Fibroblast of skin of right quadriceps (primary cell): ENCODE results near the gene PHLDA1.
A peak's percentile ranks its signal among the peaks of the same experiment; 100 is the strongest.
"Not testable (repeated sequence)": the region's sequence is repeated elsewhere in the genome, so short reads cannot be mapped to it uniquely, and the experiment has no call there.

ENCODE experiments used
- DNase-seq: peaks from one replicate; pipeline ENCODE4 v3.0.0-alpha.2; 2013

The PHLDA1 gene

DNA sequence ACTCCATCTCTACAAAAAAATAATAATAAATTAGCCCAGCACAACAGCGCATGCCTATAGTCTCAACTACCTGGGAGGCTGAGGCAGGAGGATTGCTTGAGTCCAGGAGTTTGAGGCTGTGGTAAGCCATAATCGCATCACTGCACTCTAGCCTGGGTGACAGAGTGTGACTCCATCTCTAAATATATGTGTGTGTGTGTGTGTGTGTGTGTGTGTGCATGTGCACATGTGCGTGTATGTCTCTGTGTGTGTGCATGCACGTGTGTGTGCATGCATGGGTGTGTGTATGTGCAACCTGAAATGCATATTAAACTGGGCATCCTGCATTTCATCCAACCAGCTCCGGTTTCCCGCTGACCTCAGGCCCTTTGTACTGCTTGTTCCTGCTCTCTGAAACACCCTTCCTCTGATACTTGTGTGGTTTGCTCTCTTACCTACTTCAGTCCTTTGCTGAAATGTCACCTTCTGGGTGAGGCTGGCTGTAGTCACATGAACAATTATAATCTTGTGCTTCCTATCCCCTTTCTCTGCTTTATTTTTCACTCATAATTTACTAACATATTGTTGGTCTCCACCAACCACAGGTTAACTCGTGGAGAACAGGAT lies 46.9 kb downstream of the PHLDA1 start:
- DNase-seq, result no peak

DNA sequence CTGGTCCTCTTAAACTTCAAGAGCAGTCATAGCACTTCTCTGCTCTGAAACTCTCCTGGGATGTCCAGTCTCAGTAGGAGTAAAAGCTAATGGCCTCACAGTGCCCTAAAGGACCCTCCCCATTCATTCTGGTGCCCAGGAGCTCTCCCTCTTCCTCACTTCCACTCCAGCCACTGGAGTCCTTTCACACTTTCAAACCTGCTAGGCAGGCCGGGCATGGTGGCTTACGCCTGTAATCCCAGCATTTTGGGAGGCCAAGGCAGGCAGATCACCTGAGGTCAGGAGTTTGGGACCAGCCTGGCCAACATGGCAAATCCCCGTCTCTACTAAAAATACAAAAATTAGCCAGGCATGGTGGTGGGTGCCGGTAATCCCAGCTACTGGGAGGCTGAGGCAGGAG lies 47.7 kb downstream of the PHLDA1 start:
- not testable (repeated sequence) for DNase-seq

- no peak for DNase-seq
Observed at GRCh38 chr12:75982979-75983660, 48.5 kb downstream of the PHLDA1 start.

GRCh38 chr12:75982169-75982564 lies 49.4 kb downstream of the PHLDA1 start:
- DNase-seq, result no peak

DNA sequence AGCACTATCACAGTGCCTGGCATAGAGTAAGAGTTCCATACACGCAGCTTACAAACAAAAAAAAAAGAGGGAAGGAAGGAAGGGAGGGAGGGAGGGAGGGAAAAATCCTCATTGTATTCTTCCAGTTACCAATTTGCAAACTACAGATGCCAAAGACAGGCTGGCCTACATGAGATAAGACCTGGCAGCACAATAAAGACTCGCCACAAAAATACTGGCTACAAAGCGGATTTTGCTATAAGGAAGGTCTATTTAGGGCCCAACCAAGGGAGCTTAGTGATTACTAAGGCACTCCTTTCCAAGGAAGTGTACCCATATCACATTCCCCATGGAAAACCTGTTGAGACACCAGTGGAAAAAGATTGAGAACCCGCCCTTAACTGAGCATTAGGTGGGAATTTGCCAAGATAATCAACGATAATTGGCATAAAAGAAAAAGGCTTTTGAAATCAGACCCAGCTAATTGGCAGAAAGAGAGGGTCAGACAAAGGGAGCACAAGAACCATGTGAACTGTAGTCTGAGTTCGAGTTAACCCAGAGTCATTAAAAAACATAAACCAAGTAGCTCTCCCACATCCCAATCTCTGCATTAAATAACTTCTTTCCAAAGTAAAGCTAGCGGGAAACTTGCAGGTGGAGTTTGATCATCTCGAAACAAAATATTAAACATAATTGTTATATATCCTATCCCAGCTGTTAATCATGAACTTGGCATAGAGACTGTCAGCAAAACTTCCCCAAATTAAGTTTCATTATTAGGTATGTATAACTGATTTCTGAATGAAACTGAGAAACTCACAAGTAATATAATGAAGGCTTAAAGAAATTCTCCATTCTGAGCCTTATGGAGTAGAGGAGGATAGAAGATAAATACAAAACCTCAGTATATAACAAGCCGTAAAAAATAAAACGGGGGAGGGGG lies 50.1 kb downstream of the PHLDA1 start:
- no peak for DNase-seq

GRCh38 chr12:75979181-75979580 lies 52.4 kb downstream of the PHLDA1 start:
- DNase-seq, result peak; percentile 70

DNA sequence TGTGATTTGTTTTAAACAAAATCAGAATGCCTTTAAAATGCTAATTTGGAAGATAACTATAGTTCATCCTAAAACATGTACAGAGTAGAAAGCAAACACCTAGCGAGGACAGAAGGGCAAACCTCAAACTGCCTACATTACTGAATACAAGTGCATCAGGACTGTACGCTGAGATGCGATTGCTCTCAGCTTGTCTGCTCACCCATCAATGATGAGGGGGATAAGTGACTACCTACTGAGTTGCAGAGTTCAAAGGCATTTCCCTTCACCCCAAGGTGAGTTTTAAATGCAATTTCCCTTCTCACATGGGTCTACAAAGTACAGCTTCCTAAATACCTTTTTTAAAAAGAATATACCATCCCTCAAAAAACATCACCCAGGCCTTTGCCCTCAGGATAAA lies 52.9 kb downstream of the PHLDA1 start:
- no peak for DNase-seq

DNA sequence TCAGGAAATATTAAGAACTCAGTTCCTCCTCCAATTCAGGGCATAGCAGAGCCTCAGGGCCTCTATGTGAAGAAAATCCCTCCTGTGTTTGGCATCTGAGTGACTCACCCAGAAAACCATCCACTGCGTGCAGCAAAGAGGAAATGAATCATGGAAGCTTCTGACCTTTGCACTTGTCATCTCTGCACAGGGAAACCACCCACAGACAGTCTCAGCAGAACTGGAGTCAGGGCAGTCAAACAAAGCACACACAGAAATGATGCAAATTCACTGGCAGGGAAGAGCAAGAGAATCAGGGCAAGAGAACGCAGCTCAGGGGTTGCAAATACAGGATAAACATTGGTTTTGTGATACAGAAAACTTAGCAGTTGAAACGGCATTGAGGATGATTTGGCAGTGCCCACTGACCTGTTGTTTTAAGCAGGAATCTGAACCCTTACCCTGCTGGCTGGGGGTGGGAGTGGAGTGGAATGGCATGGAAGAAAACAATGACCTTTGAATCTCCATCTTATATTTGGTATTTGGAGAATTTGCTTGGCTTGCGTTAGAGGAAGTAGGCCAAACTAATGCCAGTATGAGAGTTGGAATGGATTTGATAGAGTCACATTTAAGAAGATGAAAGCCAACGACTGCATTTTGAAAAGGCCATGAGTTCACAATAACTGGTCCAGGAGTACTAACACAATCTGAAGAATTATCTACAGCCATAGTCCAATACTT lies 53.5 kb downstream of the PHLDA1 start:
- peak; percentile 100 for DNase-seq

DNA sequence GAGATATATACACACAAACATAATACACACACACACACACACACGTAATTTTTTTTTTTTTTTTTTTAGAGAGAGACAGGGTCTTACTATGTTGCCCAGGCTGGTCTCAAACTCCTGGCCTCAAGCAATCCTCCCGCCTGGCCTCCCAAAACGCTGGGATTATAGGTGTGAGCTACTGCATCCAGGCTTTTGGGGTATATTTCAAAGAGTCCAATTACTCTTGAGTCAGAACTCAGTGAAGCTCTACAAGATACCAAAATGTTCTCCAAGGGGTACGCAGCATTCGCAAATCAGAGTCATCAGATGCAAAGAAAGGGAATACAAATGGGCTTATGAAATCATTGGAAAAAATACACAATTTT lies 54.0 kb downstream of the PHLDA1 start:
- no peak for DNase-seq

DNA sequence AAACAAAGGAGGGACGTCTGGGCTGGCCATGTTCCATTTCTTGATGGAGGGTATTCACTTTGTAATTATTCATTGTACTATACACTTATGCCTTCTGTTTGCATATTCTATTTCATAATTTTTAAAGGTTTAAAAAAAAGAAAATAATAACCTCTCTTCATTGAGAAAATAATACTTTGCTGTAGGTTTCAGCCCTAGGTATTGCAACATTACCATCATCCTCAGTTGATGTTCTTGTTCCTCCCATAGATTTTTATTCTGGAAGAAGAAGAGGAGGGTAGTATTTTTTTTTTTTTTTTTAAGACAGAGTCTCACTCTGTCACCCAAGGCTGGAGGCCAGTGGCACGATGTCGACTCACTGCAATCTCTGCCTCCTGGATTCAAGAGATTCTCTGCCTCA lies 54.7 kb downstream of the PHLDA1 start:
- no peak for DNase-seq

- no peak for DNase-seq
Observed at GRCh38 chr12:75976113-75976512, 55.5 kb downstream of the PHLDA1 start.

DNA sequence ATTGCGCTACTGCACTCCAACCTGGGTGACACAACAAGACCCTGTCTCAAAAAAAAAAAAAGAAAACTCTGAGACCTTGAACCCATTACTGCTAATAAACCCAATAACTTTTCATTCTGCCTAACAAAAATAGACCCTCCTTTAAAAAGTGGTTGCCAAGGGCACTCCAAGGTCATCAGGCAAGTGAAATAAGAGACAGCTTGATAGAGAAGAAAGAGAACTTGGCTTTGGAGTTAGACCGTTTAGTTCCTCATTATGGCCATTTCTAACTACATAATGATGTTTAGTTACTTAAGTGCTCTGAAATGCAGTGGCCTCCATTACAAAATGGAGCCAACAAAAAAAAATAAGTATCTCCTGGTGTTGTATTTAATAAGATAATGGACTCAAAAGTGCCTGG lies 55.9 kb downstream of the PHLDA1 start:
- DNase-seq, result no peak
